GM23248 (cell line): Measurements from ENCODE around the gene HSD11B1.

ENCODE experiments used
- EZH2 ChIP-seq: fragments of 200-600 bp; sonication (generic); IDR thresholded peaks from 2 replicates; pipeline ENCODE4 v1.6.1; 2018; ENCODE audit warnings: antibody characterized with exemption, mild to moderate bottlenecking; ENCODE audit not compliant: insufficient read depth, poor library complexity, severe bottlenecking
- EZH2phosphoT487 ChIP-seq: fragments of 200-600 bp; sonication (generic); IDR thresholded peaks from 2 replicates; pipeline ENCODE4 v1.6.1; 2018; ENCODE audit warnings: antibody characterized with exemption, moderate library complexity, mild to moderate bottlenecking, low read depth; ENCODE audit not compliant: insufficient read depth

DNA sequence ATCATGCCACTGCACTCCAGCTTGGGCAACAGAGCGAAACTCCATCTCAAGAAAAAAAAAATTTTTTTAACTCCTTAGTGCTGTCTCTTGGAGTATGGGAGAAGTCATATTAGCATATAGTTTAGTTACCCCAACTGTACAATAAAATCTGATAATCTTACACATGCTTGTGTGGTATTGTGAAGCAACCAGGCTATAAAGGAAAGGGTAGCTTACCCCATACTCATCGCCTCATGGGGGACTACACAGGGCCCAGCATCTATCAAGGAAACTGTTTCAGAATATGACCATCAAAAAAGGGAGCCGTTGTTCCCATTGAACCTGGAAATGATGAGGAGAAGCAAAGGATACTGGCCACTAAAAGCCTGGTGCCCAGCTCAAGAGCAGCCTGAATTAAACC lies 48.2 kb downstream of the HSD11B1 start:
- TF ChIP-seq EZH2phosphoT487 = no peak
- TF ChIP-seq EZH2 = no peak
